GM19324 (cell line): ENCODE results near the gene NAIF1.
"Not testable (repeated sequence)": the region's sequence is repeated elsewhere in the genome, so short reads cannot be mapped to it uniquely, and the experiment has no call there.

Source experiments
- ATAC-seq: cut with Tn5 transposase; IDR thresholded peaks from one replicate; pipeline ENCODE4 v1.9.1; 2021; ENCODE audit warnings: mild to moderate bottlenecking, moderate library complexity; ENCODE audit not compliant: unreplicated experiment, low FRiP score

The NAIF1 gene

GRCh38 chr9:128062846-128063831 lies 4.0 kb downstream of the NAIF1 start:
- ATAC-seq, result no peak

GRCh38 chr9:128062279-128062678 lies 4.8 kb downstream of the NAIF1 start:
- no peak for ATAC-seq

GRCh38 chr9:128061275-128061960 lies 5.7 kb downstream of the NAIF1 start:
- no peak for ATAC-seq

- ATAC-seq, result no peak
Measured at GRCh38 chr9:128059365-128059983, 7.6 kb downstream of the NAIF1 start.

- no peak for ATAC-seq
Measured at GRCh38 chr9:128057724-128058409, 9.3 kb downstream of the NAIF1 start.

GRCh38 chr9:128056887-128057723 lies 10.0 kb downstream of the NAIF1 start:
- no peak for ATAC-seq

- ATAC-seq, result no peak
Measured at GRCh38 chr9:128056086-128056485, 11.0 kb downstream of the NAIF1 start.

GRCh38 chr9:128055344-128056040 lies 11.6 kb downstream of the NAIF1 start:
- ATAC-seq, result no peak

- no peak for ATAC-seq
Measured at GRCh38 chr9:128054087-128054486, 13.0 kb downstream of the NAIF1 start.

GRCh38 chr9:128053560-128053959 lies 13.6 kb downstream of the NAIF1 start:
- ATAC-seq, result no peak

GRCh38 chr9:128051932-128052709 lies 15.0 kb downstream of the NAIF1 start:
- no peak for ATAC-seq

GRCh38 chr9:128049843-128050242 lies 17.3 kb downstream of the NAIF1 start:
- no peak for ATAC-seq

GRCh38 chr9:128048663-128049062 lies 18.5 kb downstream of the NAIF1 start:
- no peak for ATAC-seq

GRCh38 chr9:128047231-128047630 lies 19.9 kb downstream of the NAIF1 start:
- ATAC-seq, result no peak

- ATAC-seq, result no peak
Measured at GRCh38 chr9:128045831-128046230, 21.3 kb downstream of the NAIF1 start.

- not testable (repeated sequence) for ATAC-seq
Measured at GRCh38 chr9:128045409-128045808, 21.7 kb downstream of the NAIF1 start.

GRCh38 chr9:128043467-128043868 lies 23.7 kb downstream of the NAIF1 start:
- no peak for ATAC-seq

GRCh38 chr9:128042043-128042442 lies 25.1 kb downstream of the NAIF1 start:
- no peak for ATAC-seq
